ENCODE results near the gene CARM1.

GRCh38 chr19:10829967-10830366, 41.4 kb upstream of the CARM1 start:
- TF ChIP-seq EZH2phosphoT487 (IDR thresholded peaks at IDR 0.05; ENCODE audit: borderline replicate concordance) (no peak), CTCF (conservative IDR thresholded peaks at IDR 0.05; ENCODE audit: low read length) (no peak)
